GM18519 (cell line): ENCODE measurements around the gene COCH.
"Not testable (repeated sequence)": the region's sequence is repeated elsewhere in the genome, so short reads cannot be mapped to it uniquely, and the experiment has no call there.

Experiments used
- ATAC-seq: cut with Tn5 transposase; IDR thresholded peaks from one replicate; pipeline ENCODE4 v1.9.1; 2021; ENCODE audit warnings: mild to moderate bottlenecking, moderate library complexity; ENCODE audit not compliant: unreplicated experiment, low FRiP score

The COCH gene

DNA sequence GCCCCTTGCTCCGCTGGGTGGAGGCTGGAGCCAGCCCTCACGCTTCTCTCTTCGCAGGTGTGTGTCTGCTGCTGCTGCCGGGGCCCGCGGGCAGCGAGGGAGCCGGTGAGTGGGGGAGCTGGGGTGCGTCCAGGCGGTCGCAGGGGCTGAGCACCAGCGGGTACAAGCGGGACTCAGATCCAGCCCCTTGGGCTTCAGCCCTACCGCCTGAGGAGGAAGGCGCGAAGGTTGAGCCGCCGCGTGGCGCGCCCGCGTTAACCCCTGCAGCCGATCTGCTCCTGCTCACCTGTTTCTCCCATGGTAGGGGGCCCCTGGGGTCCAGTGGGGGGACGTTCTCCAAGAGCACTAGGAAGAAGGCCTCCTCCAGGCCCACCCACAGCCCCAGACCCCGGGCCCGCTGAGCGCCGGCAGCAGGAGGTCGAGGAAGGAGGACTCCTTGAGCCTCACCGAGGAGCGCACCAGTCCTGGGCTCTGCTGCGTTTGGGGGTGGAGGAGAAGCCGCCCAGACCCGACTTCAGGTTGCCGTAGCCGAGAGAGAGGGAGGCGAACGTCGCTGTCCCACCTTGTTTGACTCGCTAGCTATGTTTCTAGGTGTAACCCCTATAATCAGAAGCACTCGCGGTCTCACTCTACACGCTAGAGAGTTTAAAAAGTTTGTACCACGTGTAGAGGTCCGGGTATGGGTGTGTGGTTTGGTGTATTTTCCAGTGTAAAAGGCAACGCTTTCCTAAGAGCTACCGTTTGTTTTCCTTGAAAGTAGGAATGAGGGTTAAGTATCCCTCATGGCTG, 834 bp downstream of the COCH start:
- no peak for ATAC-seq

DNA sequence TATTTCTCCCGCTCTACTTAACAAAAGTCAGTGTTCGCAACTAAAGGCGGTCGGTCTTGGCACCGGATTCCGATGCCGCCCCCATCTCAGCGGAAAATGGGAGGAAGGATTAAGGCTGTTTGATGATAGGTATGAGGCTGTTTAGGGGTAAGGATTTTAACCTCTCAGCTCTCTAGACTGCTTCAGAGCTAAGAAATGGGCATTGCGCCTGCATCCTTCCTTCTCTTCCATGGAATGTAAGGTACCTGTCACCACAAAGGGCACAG, 1.4 kb downstream of the COCH start:
- no peak for ATAC-seq

DNA sequence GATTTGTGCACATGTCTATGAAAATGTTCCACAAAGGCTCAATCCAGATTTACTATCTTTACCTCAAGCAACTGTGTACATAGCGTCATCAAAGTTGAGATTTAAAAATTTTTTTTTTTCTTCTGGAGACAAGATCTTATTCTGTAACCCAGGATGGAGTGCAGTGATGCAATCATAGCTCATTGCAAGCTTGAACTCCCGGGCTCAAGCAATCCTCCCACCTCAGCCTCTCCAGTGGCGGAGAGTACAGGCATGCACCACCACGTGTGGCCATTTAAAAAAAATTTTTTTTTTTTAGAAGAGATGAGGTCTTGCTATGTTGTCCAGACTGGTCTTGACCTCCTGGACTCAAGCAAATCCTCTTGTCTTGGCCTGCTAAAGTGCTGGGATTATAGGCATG, 2.3 kb downstream of the COCH start:
- no peak for ATAC-seq

DNA sequence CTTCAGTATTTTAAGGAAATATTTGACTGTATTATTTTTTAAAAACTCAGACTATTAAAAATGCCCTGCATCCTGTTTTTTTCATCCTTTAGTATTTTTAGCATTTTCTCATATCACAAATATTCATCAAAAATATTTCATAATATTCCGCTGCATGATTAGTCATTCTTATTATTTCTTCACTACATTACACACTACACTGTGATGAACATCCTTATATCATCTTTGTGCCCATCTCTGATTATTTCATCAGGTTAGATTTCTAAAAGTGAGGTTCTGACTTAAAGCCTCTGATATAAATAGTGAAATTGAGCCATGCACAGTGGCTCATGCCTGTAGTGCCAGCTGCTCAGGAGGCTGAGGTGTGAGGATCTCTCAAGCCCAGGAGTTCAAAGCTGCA, 8.1 kb downstream of the COCH start:
- no peak for ATAC-seq

DNA sequence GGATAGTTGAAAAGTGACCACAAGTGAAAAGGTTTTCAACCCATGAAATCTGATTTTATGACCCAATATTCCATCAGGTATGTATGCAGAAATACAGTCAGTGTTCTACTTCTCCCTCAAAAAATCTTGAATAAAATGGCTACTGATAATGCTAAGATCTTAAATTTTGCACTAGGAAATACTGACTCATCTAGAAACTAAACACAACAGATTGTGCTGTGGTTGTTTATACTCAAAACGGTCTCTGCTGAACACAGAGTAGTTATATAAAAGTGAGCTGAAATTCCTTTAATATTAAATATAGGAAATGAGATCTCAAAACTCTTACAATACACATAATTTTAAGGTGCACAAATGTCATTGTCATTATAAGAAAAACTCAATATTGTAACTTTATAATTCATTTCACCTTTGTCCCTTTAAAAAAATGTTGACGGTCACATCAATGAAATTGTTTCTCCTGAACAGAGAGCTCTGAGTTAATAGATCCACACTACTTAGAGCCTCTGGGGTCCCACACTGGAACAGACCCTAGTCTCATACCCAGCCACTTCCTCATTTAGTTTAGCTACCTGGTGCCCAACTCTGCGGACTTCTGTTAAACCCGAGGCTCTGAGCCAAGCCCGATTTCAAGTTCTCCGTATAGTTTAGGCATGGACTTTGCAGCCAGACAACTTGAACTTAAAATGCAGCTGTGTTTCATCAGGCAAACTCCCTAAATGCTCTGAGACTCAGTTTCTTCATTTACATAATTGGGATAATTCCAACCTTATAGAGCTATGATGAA, 9.3 kb downstream of the COCH start:
- no peak for ATAC-seq

DNA sequence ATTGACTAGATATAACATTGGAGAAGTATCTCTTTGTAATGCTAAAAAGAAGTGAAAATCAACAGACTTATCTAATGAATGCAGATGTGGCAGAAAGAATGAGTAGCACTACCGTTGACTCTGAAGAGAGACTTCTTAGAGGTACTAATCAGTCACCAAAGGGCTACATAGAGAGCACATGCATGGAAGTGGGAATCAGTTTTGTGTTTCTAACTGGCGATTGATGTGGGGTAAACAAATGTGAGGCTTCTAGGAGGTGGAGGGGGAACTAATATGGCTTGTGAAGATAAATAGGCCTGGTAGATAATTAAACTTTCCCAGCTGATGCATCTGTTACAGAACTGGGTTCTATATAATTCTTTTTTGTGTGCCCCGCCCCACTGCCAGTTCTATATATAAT, 10.5 kb downstream of the COCH start:
- no peak for ATAC-seq

DNA sequence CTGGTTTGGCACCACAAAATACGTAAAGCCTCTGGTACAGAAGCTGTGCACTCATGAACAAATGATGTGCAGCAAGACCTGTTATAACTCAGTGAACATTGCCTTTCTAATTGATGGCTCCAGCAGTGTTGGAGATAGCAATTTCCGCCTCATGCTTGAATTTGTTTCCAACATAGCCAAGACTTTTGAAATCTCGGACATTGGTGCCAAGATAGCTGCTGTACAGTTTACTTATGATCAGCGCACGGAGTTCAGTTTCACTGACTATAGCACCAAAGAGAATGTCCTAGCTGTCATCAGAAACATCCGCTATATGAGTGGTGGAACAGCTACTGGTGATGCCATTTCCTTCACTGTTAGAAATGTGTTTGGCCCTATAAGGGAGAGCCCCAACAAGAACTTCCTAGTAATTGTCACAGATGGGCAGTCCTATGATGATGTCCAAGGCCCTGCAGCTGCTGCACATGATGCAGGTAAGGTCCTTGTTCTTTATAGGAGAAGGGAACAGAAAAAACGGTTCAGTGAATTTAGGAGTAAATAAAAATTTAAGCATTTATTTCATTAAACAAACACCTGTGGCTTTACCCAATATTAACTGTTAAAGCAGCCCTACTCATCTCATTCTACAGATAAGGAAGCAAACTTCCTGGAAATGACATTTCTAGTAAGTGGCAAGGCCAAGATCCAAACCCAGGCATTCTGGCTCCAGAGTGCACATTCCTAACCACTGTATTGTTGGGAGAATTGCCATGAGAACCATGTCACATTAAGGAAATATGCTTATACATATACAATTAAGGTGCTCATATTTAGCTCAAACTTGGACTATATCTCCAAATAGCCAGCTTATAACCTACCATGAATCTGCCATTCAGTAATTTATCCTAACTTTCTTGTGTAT, 11.7 kb downstream of the COCH start:
- ATAC-seq, result no peak

DNA sequence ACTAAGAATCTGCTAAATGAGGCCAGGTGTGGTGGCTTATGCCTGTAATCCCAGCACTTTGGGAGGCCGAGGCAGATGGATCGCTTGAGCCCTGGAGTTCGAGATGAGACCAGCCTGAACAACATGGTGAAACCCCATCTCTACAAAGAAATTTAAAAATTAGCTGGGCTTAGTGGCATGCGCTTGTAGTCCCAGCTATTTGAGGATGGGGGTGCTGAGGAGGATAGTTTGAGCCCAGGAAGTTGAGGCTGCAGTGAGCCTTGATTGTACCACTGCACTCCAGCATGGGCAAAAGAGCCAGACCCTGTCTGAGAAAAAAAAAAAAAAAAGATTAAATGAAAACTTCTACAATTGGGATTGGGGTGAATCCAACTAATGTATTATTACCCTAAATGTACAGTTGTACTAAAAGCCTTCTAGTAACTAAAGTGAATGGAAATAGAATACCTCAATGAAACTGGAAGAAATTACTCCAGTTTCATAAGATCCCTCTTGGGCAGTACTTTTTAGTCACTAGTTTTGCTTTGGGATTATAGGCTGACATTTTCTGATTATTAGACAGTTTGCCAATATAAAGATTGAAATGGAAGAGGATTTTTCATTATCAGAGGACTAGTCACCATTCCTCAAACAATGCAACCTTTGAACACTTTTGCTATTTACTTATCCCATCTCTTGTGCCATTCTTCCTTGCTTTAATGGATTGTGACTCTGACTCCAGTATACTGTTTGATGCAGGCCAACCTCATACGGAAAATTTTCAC, 14.3 kb downstream of the COCH start:
- ATAC-seq, result no peak

DNA sequence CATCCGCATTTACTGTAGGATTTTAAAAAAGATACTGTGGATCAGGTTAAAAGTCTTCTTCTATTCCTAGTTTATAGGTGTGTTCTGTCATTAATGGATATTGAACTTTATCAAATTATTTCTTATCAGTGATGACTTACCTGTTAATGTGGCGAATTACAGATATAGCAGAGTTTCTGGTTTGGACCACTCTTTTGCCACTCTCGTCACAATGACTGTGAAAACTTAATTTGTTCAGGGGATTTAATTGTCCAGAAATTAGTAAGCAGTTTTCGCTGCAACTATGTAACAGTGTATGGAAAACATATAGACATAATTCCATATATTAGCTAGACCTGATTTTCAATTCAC, 14.9 kb downstream of the COCH start:
- no peak for ATAC-seq

DNA sequence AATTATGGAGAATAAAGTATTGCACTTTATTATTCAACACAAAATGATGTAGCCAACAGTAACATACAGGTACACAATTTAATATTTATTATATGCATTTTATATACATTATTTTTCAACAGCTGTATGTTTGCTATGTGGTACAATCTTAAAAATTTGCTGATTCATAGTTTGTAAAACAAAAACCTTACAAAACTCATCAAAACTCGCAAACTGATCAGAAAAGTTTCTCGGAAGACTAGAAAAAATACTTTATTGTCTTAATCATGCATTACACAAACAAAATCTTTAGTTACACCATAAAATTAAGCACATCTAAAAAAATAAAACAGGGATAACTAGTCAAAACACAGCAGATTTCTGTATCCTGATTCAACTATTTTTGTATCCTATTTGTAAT, 19.5 kb downstream of the COCH start:
- no peak for ATAC-seq

DNA sequence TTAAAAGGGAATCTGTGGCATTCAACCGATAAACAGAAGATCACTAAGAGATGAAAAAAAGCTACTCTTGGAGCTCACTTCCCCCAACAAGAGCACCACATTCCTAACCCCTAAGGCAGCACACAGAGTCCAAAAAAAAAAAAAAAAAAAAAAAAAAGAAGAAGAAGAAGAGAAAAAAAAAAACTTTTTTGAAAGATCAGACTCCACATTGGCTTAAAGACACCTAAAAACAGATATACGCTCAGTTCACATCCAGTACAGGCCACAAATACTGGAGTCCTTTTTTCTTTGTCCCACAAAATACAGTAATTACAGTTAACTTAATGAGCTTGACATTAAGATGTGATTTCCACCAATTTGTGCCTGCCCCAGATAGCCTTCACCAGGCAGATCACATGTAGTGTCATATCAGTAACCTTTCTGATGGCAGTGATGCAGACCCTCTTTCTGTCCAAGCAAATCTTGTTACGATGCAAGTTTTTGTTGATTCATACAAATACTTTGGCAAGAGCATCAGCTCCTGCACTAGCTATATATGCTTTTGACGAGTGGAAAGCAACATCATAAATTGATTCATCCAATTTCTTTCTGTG, 20.7 kb downstream of the COCH start:
- ATAC-seq, result no peak

DNA sequence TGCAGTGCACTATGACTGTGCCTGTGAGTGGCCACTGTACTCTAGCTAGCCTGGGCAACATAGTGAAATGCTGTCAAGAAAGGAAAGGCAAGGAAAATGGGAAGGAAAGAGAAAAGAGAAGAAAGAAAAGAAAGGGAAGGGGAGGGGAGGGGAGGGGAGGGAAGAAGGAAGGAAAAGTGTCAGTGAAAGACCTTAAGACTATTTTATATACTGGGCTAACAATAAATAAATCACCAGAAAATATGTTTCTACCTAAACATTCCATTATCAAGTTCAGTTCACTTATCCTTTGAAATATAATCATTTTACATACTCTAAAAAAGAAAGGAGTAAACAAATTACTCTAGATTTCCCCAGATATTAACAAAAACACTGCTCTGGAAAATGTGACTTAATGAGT, 22.1 kb downstream of the COCH start:
- no peak for ATAC-seq

DNA sequence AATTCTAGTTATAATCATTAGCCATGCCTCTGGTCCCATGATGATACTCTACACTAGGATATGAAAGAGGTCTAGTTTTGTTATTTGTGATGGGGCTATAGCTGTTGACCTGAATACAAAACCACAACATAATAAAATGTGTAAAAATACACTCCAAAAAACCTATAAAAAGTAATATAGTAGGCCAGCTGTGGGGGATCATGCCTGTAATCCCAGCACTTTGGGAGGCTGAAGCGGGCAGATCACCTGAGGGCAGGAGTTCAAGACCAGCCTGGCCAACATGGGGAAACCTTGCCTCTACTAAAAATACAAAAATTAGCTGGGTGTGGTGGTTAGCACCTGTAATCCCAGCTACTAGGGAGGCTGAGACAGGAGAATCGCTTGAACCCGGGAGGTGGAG, 22.8 kb downstream of the COCH start:
- ATAC-seq, result not testable (repeated sequence)

DNA sequence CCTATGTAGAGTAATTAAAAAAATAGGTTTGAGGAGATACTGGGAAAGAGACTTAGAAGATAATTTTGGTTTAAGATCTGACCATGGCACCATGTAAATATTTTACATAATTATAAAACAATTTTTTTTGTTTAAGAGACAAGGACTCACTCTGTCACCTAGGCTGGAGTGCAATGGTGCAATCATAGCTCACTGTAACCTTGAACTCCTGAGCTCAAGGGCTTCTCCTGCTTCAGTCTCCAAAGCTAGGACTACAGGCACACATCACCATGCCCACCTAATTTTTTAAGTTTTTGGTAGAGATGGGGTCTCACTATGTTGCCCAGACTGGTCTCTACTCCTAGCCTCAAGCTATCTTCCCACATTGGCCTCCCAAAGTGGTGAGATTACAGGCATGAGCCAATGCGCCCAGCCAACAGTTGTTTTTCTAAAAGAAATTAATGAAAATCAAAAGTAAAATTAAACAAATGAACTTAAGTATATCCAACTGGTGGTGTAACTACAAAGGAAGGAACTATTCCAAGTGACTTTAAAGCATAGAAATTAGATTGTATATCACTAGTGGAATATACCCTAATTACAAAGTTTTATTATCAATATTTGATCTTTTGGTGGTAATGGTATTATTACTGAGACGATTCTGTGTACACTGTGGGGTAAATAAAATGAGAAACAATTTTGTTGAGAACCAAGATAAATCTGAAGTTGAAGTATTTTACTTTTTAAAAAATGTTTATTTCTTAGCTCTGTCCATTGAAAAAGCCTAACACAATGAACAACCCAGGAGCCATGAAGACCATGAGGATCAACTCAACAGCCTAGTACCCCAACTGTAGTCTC, 29.1 kb downstream of the COCH start:
- ATAC-seq, result no peak

DNA sequence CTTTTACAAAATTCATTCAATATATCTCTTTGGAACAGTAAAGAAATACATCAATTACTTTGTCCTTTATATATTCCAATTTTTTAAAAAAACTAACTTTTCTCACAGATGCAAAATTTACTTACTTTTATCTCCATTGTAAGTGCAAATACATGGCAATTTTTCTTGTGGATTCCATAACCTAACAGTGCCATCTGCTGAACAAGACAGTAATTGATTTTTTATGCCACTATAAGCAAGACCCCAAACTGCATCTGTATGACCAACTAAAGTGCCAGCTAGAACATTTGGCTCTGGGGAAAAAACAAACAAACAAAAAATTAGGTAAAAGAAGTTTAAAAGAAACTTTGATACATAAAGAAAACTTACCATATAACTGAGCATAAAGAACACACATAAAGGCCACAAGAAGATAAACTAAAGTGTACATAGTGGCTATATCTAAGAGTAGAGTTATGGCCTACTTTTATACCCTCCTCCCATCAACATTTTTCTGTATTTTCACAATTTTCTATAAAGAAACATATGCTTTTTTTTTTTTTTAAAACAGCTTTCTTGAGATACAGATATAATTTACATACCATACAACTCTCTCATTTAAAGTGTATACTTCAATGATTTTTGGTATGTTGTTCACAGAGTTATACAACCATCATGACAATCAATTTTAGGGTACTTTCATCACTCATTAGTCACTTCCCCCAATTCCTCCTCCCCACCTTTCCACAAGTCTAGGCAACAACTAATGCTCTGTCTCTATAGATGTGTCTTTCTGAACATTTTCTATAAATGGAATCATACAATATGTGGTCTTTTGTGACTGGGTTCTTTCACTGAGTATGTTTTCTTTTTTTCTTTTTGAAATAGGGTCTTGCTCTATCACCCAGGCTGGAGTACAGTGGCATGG, 32.6 kb downstream of the COCH start:
- ATAC-seq, result no peak

DNA sequence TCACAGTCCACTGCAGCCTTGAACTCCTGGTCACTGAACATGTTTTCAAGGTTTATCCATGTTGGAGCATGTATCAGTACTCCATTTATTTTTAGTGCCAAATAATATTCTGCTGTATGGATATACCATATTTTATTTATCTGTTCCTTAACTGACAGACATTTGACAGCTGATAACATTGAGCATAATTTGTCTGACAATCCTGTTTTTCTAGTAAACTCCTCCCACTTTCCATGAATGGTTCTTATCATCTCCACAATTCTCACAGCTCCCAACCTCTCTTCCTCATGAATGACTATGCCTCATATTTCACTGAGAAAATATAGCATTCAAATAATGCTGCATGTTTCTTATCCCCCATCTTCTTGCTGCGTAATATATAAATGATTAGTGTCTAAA, 33.3 kb downstream of the COCH start:
- no peak for ATAC-seq

DNA sequence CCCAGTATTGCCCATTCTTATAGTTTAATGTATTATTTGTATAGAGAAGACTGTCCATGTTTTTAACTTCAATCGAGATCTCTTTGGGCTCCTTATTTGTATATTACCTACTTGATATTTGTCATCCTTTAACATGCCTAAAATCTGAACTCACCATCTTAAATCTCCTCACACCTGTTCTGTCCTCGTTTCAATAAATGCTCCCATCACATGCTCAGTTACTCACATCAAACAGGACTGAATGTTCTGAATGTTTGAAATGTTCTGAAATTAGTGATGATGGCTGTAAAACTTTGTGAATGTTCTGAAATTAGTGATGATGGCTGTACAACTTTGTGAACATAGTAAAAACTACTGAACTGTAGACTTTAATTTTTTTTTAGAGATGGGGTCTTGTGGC, 34.5 kb downstream of the COCH start:
- ATAC-seq, result no peak

DNA sequence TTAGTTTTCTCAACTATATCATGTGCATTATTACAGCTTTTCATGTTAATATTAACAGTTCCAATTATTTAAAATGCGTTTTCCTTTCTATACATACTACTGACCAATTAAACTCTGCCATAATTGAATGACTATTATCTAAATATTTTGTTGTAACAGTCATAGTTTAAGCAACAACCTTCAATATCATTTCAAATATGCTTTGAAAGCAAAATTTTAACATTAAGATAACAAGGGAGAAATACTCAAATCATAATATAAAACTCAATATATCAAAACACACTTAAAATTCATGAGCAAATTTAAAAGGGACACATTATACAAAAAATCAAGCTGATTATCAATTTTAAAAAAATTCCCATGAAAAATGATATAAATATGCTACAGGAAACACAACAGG, 40.5 kb downstream of the COCH start:
- ATAC-seq, result no peak
